Measurements from ENCODE around the gene ABLIM2. TPM values are rescaled to one million over a fixed set of nuclear protein-coding genes. Genes with fewer than 3 reads are reported as not detected.
A peak's percentile ranks its signal among the peaks of the same experiment; 100 is the strongest.

Gene ABLIM2
- total and polyA plus RNA-seq, 2 of the 13 experiments (the other 11 are each of a cell fraction or from before 2014, with no cell fraction given) = 0.20 to 0.37 TPM

DNA sequence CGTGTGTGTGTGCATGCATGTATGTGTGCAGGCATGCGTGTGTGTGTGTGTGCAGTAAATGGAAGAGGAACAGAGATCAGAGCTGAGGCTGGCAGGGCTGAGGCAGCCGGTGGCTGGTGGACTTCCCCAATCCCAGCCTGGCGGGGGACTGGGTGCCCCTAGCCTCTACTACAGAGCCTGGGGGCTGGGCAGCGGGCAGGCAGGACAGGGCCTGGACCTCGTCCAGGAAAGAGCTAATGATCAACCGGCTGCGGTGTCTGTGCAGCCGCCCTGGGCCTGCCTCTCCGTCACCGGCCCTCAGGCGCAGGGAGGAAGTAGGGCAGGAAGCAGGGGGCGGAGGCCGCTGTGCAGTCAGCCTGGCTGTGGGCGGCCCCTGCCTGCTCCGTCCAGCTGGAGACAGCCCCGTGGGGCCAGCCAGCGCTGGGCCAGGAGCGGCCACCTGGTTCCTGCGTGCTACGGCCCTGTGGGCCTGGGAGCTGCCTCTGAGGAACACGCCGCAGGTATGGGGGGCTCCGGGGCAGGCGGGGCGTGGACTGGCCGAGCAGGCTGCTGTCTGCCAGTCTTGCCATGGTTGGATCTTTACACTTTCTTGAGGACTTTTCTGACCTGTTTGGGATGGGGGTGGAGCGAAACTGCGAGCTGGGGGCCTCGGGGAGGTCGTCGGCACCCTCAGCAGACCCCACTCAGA is 40.4 kb upstream of the ABLIM2 start, which contains the start of gene SH3TC1 (continued):
- TF ChIP-seq AHDC1 (CRISPR knock-in tag; IDR thresholded peaks at IDR 0.05; ENCODE audit: borderline replicate concordance) (peak; percentile 55; the same call in 1 of the 2 replicates), SNRNP70 (IDR thresholded peaks at IDR 0.05; ENCODE audit: low read depth, low read length) (no peak), ZNF883 (CRISPR knock-in tag; IDR thresholded peaks at IDR 0.05; ENCODE audit: not compliant biosample characterization) (no peak), SP4 (CRISPR knock-in tag; IDR thresholded peaks at IDR 0.05) (peak; percentile 40; the same call in 1 of the 2 replicates), ARNT (IDR thresholded peaks at IDR 0.05) (no peak), ZNF407 (CRISPR knock-in tag; IDR thresholded peaks at IDR 0.05; ENCODE audit: not compliant biosample characterization) (no peak), POGZ (CRISPR knock-in tag; IDR thresholded peaks at IDR 0.05) (0 out of 2 replicates have a peak, but pooled peaks have one; percentile 26), MAFK (conservative IDR thresholded peaks at IDR 0.05 in 1 of 2, IDR thresholded peaks at IDR 0.05 in 1 of 2; ENCODE audit: low read length in 2 of 2) (no peak)
- TF ChIP-seq, protein P1, sequence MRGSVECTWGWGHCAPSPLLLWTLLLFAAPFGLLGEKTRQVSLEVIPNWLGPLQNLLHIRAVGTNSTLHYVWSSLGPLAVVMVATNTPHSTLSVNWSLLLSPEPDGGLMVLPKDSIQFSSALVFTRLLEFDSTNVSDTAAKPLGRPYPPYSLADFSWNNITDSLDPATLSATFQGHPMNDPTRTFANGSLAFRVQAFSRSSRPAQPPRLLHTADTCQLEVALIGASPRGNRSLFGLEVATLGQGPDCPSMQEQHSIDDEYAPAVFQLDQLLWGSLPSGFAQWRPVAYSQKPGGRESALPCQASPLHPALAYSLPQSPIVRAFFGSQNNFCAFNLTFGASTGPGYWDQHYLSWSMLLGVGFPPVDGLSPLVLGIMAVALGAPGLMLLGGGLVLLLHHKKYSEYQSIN (CRISPR knock-in tag; IDR thresholded peaks at IDR 0.05; ENCODE audit: borderline replicate concordance) = no peak
- TF ChIP-seq, protein P2, sequence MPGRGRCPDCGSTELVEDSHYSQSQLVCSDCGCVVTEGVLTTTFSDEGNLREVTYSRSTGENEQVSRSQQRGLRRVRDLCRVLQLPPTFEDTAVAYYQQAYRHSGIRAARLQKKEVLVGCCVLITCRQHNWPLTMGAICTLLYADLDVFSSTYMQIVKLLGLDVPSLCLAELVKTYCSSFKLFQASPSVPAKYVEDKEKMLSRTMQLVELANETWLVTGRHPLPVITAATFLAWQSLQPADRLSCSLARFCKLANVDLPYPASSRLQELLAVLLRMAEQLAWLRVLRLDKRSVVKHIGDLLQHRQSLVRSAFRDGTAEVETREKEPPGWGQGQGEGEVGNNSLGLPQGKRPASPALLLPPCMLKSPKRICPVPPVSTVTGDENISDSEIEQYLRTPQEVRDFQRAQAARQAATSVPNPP (CRISPR knock-in tag; IDR thresholded peaks at IDR 0.05) = no peak

All from HepG2 (cell line).